ENCODE data around the gene PPP1CC. TPM values are rescaled to one million over a fixed set of nuclear protein-coding genes. Genes with fewer than 3 reads are reported as not detected.

Gene PPP1CC
- polyA plus RNA-seq, 1 donor from 2014 or later, result 188 TPM

- no peak overlapping the region for H3K4me2 ChIP-seq (ENCODE audit: low read length)
- no peak overlapping the region for H3K9ac ChIP-seq (ENCODE audit: low read length)
- peaks cover 26% of the 10 kb centered on the region for H3K79me2 ChIP-seq (replicated peaks; ENCODE audit: insufficient read depth, low read length)
- H3K27me3 ChIP-seq (ENCODE audit: insufficient read depth, low read depth, low read length), result no peaks in the 10 kb centered on the region
- no peaks in the 10 kb centered on the region for H3K9me2 ChIP-seq (ENCODE audit: insufficient read depth, low read length)
- no peak overlapping the region for H3K27ac ChIP-seq (ENCODE audit: low read length)
- no peaks in the 10 kb centered on the region for H3K9me3 ChIP-seq (ENCODE audit: low read length)
- no peak overlapping the region for H2AFZ ChIP-seq (ENCODE audit: low read depth, low read length)
- H3F3A ChIP-seq (ENCODE audit: insufficient read depth, low read length, poor library complexity, severe bottlenecking), result no peaks in the 10 kb centered on the region
- no peaks in the 10 kb centered on the region for H3K36me3 ChIP-seq (ENCODE audit: insufficient read depth, low read length)
- H3K4me3 ChIP-seq (ENCODE audit: low read length), result no peak overlapping the region
- H4K20me1 ChIP-seq (ENCODE audit: insufficient read depth), result peaks cover 3% of the 10 kb centered on the region
- TF ChIP-seq SMC3 (conservative IDR thresholded peaks at IDR 0.05; ENCODE audit: poor library complexity), result no peak
- no peak for TF ChIP-seq REST (IDR thresholded peaks at IDR 0.05; ENCODE audit: borderline replicate concordance)
- TF ChIP-seq EP300 (conservative IDR thresholded peaks at IDR 0.05; ENCODE audit: poor library complexity, severe bottlenecking), result no peak
- TF ChIP-seq POLR2AphosphoS5 (IDR thresholded peaks at IDR 0.05), result no peak
- TF ChIP-seq CTCF (IDR thresholded peaks at IDR 0.05; ENCODE audit: poor library complexity, severe bottlenecking), result no peak
- no peak for TF ChIP-seq TAF1 (IDR thresholded peaks at IDR 0.05; ENCODE audit: low read depth)
- TF ChIP-seq RAD21 (conservative IDR thresholded peaks at IDR 0.05), result no peak
- no peak for TF ChIP-seq MXI1 (conservative IDR thresholded peaks at IDR 0.05; ENCODE audit: poor library complexity, severe bottlenecking)
- no peak for TF ChIP-seq EZH2 (IDR thresholded peaks at IDR 0.05; ENCODE audit: borderline replicate concordance, insufficient read depth, low read length, poor library complexity, severe bottlenecking)
Measured at GRCh38 chr12:110744601-110745264, 2.0 kb upstream of the PPP1CC start.

GRCh38 chr12:110744151-110744571 lies 1.5 kb upstream of the PPP1CC start:
- H3K4me2 ChIP-seq (ENCODE audit: low read length), result no peak overlapping the region

More at GRCh38 chr12:110744151-110744571, 1.5 kb upstream of the PPP1CC start:
- no peaks in the 10 kb centered on the region for H3K9me2 ChIP-seq (ENCODE audit: insufficient read depth, low read length)
- H4K20me1 ChIP-seq (ENCODE audit: insufficient read depth), result peaks cover 3% of the 10 kb centered on the region
- no peaks in the 10 kb centered on the region for H3K27me3 ChIP-seq (ENCODE audit: insufficient read depth, low read depth, low read length)
- no peaks in the 10 kb centered on the region for H3K36me3 ChIP-seq (ENCODE audit: insufficient read depth, low read length)
- no peaks in the 10 kb centered on the region for H3F3A ChIP-seq (ENCODE audit: insufficient read depth, low read length, poor library complexity, severe bottlenecking)
- H3K9ac ChIP-seq (ENCODE audit: low read length), result no peak overlapping the region
- peaks cover 32% of the 10 kb centered on the region for H3K79me2 ChIP-seq (replicated peaks; ENCODE audit: insufficient read depth, low read length)
- H3K4me3 ChIP-seq (ENCODE audit: low read length), result no peak overlapping the region
- H3K9me3 ChIP-seq (ENCODE audit: low read length), result no peaks in the 10 kb centered on the region
- H2AFZ ChIP-seq (ENCODE audit: low read depth, low read length), result no peak overlapping the region
- H3K27ac ChIP-seq (ENCODE audit: low read length), result no peak overlapping the region
- TF ChIP-seq CTCF (IDR thresholded peaks at IDR 0.05; ENCODE audit: poor library complexity, severe bottlenecking), result no peak
- TF ChIP-seq REST (IDR thresholded peaks at IDR 0.05; ENCODE audit: borderline replicate concordance), result no peak
- no peak for TF ChIP-seq EP300 (conservative IDR thresholded peaks at IDR 0.05; ENCODE audit: poor library complexity, severe bottlenecking)
- TF ChIP-seq RAD21 (conservative IDR thresholded peaks at IDR 0.05), result no peak
- no peak for TF ChIP-seq TAF1 (IDR thresholded peaks at IDR 0.05; ENCODE audit: low read depth)
- TF ChIP-seq POLR2AphosphoS5 (IDR thresholded peaks at IDR 0.05), result no peak
- TF ChIP-seq MXI1 (conservative IDR thresholded peaks at IDR 0.05; ENCODE audit: poor library complexity, severe bottlenecking), result no peak
- TF ChIP-seq EZH2 (IDR thresholded peaks at IDR 0.05; ENCODE audit: borderline replicate concordance, insufficient read depth, low read length, poor library complexity, severe bottlenecking), result no peak
- TF ChIP-seq SMC3 (conservative IDR thresholded peaks at IDR 0.05; ENCODE audit: poor library complexity), result no peak

Data from neural cell (in vitro differentiated cells).